Measurements from ENCODE around the gene NPAS3.

- TF ChIP-seq TAF1 (IDR thresholded peaks at IDR 0.05; ENCODE audit: borderline replicate concordance, insufficient read depth, low read length) (no peak), POLR2AphosphoS5 (IDR thresholded peaks at IDR 0.05; ENCODE audit: low read depth, low read length) (no peak), REST (IDR thresholded peaks at IDR 0.05; ENCODE audit: insufficient read depth in 1 of 2, low read depth in 2 of 2, low read length in 2 of 2) (no peak), SIN3A (IDR thresholded peaks at IDR 0.05; ENCODE audit: borderline replicate concordance, insufficient read depth, low read length) (no peak)
Observed at GRCh38 chr14:33455654-33456345, 517.1 kb downstream of the NPAS3 start.

Measured in PFSK-1 (cell line).